Urinary bladder (tissue), 4 donors: ENCODE measurements around the gene CAPS. TPM values are rescaled to one million over a fixed set of nuclear protein-coding genes. Genes with fewer than 3 reads are reported as not detected.
"Not testable (repeated sequence)": the region's sequence is repeated elsewhere in the genome, so short reads cannot be mapped to it uniquely, and the experiment has no call there.

Source experiments
- DNase-seq: peaks from one replicate; pipeline ENCODE4 v3.0.0-alpha.2; 2015; ENCODE audit errors: extremely low spot score
- H3K27ac ChIP-seq: one replicate; pipeline ENCODE4 v1.5.1; 2013; ENCODE audit warnings: low read depth, mild to moderate bottlenecking, moderate library complexity
- H3K36me3 ChIP-seq: one replicate; pipeline ENCODE4 v1.6.1; 2013; ENCODE audit warnings: mild to moderate bottlenecking, moderate library complexity; ENCODE audit not compliant: insufficient read depth
- H3K4me1 ChIP-seq: one replicate; pipeline ENCODE4 v1.6.1; 2013; ENCODE audit warnings: mild to moderate bottlenecking, moderate library complexity; ENCODE audit not compliant: insufficient read depth
- H3K4me3 ChIP-seq: one replicate; pipeline ENCODE4 v1.5.1; 2013; ENCODE audit warnings: low read depth, low read length
- WGBS: extraction: QIAGEN DNeasy Blood & Tissue Kit; methylation state at CpG from one replicate; pipeline ENCODE4 v1.1.7; 2013; 5-methylcytosine and 5-hydroxymethylcytosine counted together
- polyA plus RNA-seq: library from polyadenylated mRNA; stranded (reverse); fragments of 200-250 nt; gene quantifications from one replicate; pipeline ENCODE4 v1.2.3, GENCODE V29; 2013
- total RNA-seq: library from RNA; depleted of rRNA; stranded (reverse); fragments of >200 nt; gene quantifications from one replicate; pipeline ENCODE4 v1.2.3, GENCODE V29; 2014
- donor health status: healthy with polysubstance abuse.
- donor health status: healthy.

Gene CAPS
- total and polyA plus RNA-seq, 2 donors = 26.5 to 41.9 TPM

- WGBS = 62% methylated on average over 9 of the region's 9 CpGs
- no peaks in the 10 kb centered on the region for H3K36me3 ChIP-seq
- no peak overlapping the region for H3K4me3 ChIP-seq
- H3K27ac ChIP-seq = no peak overlapping the region
- H3K4me1 ChIP-seq = no peaks in the 10 kb centered on the region
- DNase-seq = no peak
Observed at GRCh38 chr19:5882421-5882968, 31.6 kb upstream of the CAPS start.

- H3K4me1 ChIP-seq, DNase-seq, H3K36me3 ChIP-seq, H3K4me3 ChIP-seq, H3K27ac ChIP-seq: not testable (repeated sequence)
- 66% methylated on average over 13 of the region's 13 CpGs for WGBS
Observed at GRCh38 chr19:5883157-5883873, 30.7 kb upstream of the CAPS start.

GRCh38 chr19:5884065-5884811 is 29.8 kb upstream of the CAPS start:
- not testable (repeated sequence) for DNase-seq, H3K4me1 ChIP-seq, H3K27ac ChIP-seq, H3K4me3 ChIP-seq, H3K36me3 ChIP-seq
- WGBS = 70% methylated on average over 11 of the region's 11 CpGs

GRCh38 chr19:5889288-5889971 is 24.6 kb upstream of the CAPS start:
- WGBS = 29% methylated on average over 17 of the region's 17 CpGs
- Histone ChIP-seq H3K4me1 (no peaks in the 10 kb centered on the region), H3K4me3 (no peak overlapping the region), H3K27ac (no peak overlapping the region), H3K36me3 (no peaks in the 10 kb centered on the region)
- no peak for DNase-seq

- H3K4me3 ChIP-seq = no peak overlapping the region
- DNase-seq = no peak
- H3K27ac ChIP-seq = no peak overlapping the region
- no peaks in the 10 kb centered on the region for H3K4me1 ChIP-seq
- 37% methylated on average over 10 of the region's 10 CpGs for WGBS
- no peaks in the 10 kb centered on the region for H3K36me3 ChIP-seq
Observed at GRCh38 chr19:5890099-5890498, 24.0 kb upstream of the CAPS start.

GRCh38 chr19:5891572-5891937 is 22.5 kb upstream of the CAPS start:
- Histone ChIP-seq H3K36me3 (peaks cover 5% of the 10 kb centered on the region), H3K4me1 (no peaks in the 10 kb centered on the region), H3K27ac (no peak overlapping the region), H3K4me3 (no peak overlapping the region)
- no peak for DNase-seq
- 68% methylated on average over 4 of the region's 4 CpGs for WGBS

- H3K27ac ChIP-seq = no peak overlapping the region
- DNase-seq = no peak
- 8% methylated on average over 48 of the region's 48 CpGs for WGBS
Observed at GRCh38 chr19:5891938-5892771, 21.9 kb upstream of the CAPS start.

GRCh38 chr19:5892772-5893275 is 21.2 kb upstream of the CAPS start:
- Histone ChIP-seq H3K4me1 (no peaks in the 10 kb centered on the region), H3K36me3 (peaks cover 5% of the 10 kb centered on the region), H3K27ac (no peak overlapping the region), H3K4me3 (no peak overlapping the region)
- 57% methylated on average over 15 of the region's 15 CpGs for WGBS
- DNase-seq = no peak

More at GRCh38 chr19:5891938-5892771, 21.9 kb upstream of the CAPS start:
- Histone ChIP-seq H3K4me3 (no peak overlapping the region), H3K4me1 (no peaks in the 10 kb centered on the region), H3K36me3 (peaks cover 5% of the 10 kb centered on the region)

- no peak overlapping the region for H3K27ac ChIP-seq
Observed at GRCh38 chr19:5893296-5893903, 20.7 kb upstream of the CAPS start.

GRCh38 chr19:5893907-5894703 is 19.9 kb upstream of the CAPS start:
- Histone ChIP-seq H3K4me1 (no peaks in the 10 kb centered on the region), H3K36me3 (peaks cover 5% of the 10 kb centered on the region), H3K27ac (no peak overlapping the region), H3K4me3 (no peak overlapping the region)
- 69% methylated on average over 28 of the region's 28 CpGs for WGBS
- no peak for DNase-seq

More at GRCh38 chr19:5893296-5893903, 20.7 kb upstream of the CAPS start:
- Histone ChIP-seq H3K36me3 (peaks cover 5% of the 10 kb centered on the region), H3K4me1 (no peaks in the 10 kb centered on the region), H3K4me3 (no peak overlapping the region)
- 70% methylated on average over 13 of the region's 13 CpGs for WGBS
- DNase-seq = no peak

GRCh38 chr19:5894704-5895349 is 19.2 kb upstream of the CAPS start:
- 82% methylated on average over 28 of the region's 28 CpGs for WGBS

More at GRCh38 chr19:5894704-5895349, 19.2 kb upstream of the CAPS start:
- DNase-seq = no peak
- no peaks in the 10 kb centered on the region for H3K4me1 ChIP-seq
- no peak overlapping the region for H3K4me3 ChIP-seq
- peaks cover 5% of the 10 kb centered on the region for H3K36me3 ChIP-seq
- H3K27ac ChIP-seq = no peak overlapping the region
